Activated CD8-positive, alpha-beta memory T cell treated with anti-CD3 and anti-CD28 coated beads for 1 hour (primary cell): ENCODE measurements around the gene ELF1.
"Not testable (repeated sequence)": the region's sequence is repeated elsewhere in the genome, so short reads cannot be mapped to it uniquely, and the experiment has no call there.

Source experiments
- DNase-seq, 2 donors: peaks; one replicate each; pipeline ENCODE4 v3.0.0-alpha.2; 2020; ENCODE audit warnings: low read depth in 1 of 2; ENCODE audit errors: extremely low read depth in 1 of 2

Gene ELF1

GRCh38 chr13:40984668-40985366 is 34.3 kb downstream of the ELF1 start:
- no peak for DNase-seq

GRCh38 chr13:40983725-40984667 is 35.1 kb downstream of the ELF1 start:
- DNase-seq: no peak

GRCh38 chr13:40983259-40983658 is 35.9 kb downstream of the ELF1 start:
- no peak for DNase-seq

- DNase-seq: peak; percentile 23 to 27
Measured at GRCh38 chr13:40982772-40983171, 36.3 kb downstream of the ELF1 start.

- no peak for DNase-seq
Measured at GRCh38 chr13:40981949-40982348, 37.2 kb downstream of the ELF1 start.

GRCh38 chr13:40981361-40981760 is 37.8 kb downstream of the ELF1 start:
- no peak for DNase-seq

GRCh38 chr13:40980461-40980860 is 38.7 kb downstream of the ELF1 start:
- no peak for DNase-seq

- DNase-seq: no peak
Measured at GRCh38 chr13:40979232-40979631, 39.9 kb downstream of the ELF1 start.

- DNase-seq: not testable (repeated sequence)
Measured at GRCh38 chr13:40978109-40978508, 41.0 kb downstream of the ELF1 start.

GRCh38 chr13:40975441-40975840 is 43.7 kb downstream of the ELF1 start:
- DNase-seq: no peak

- DNase-seq: no peak
Measured at GRCh38 chr13:40974460-40975407, 44.4 kb downstream of the ELF1 start.

GRCh38 chr13:40973409-40973808 is 45.7 kb downstream of the ELF1 start:
- DNase-seq: no peak

GRCh38 chr13:40971321-40971720 is 47.8 kb downstream of the ELF1 start:
- no peak for DNase-seq

- no peak for DNase-seq
Measured at GRCh38 chr13:40970803-40971202, 48.3 kb downstream of the ELF1 start.

- no peak for DNase-seq
Measured at GRCh38 chr13:40969169-40969901, 49.8 kb downstream of the ELF1 start.

- DNase-seq: no peak
Measured at GRCh38 chr13:40968416-40969000, 50.6 kb downstream of the ELF1 start.

GRCh38 chr13:40966298-40966697 is 52.8 kb downstream of the ELF1 start:
- no peak for DNase-seq

- no peak for DNase-seq
Measured at GRCh38 chr13:40963927-40964326, 55.2 kb downstream of the ELF1 start.

GRCh38 chr13:40961826-40962225 is 57.3 kb downstream of the ELF1 start:
- no peak for DNase-seq

- no peak for DNase-seq
Measured at GRCh38 chr13:40961214-40961613, 57.9 kb downstream of the ELF1 start.
